ENCODE data around the gene CRAT.

Gene CRAT

GRCh38 chr9:129149442-129149841 lies 38.8 kb upstream of the CRAT start:
- TF ChIP-seq CTCF (IDR thresholded peaks at IDR 0.05; ENCODE audit: insufficient read depth, low read depth, low read length, missing control alignments): no peak
- peak; percentile 36 for DNase-seq (ENCODE audit: low read depth)
- H3K4me3 ChIP-seq (ENCODE audit: low read depth, low read length): no peak overlapping the region

- no peak overlapping the region for H3K4me3 ChIP-seq (ENCODE audit: low read depth, low read length)
- no peak for TF ChIP-seq CTCF (IDR thresholded peaks at IDR 0.05; ENCODE audit: insufficient read depth, low read depth, low read length, missing control alignments)
- peak; percentile 37 for DNase-seq (ENCODE audit: low read depth)
Measured at GRCh38 chr9:129148463-129149204, 38.0 kb upstream of the CRAT start.

GRCh38 chr9:129146441-129146941 lies 35.9 kb upstream of the CRAT start:
- H3K4me3 ChIP-seq (ENCODE audit: low read depth, low read length): no peak overlapping the region
- DNase-seq (ENCODE audit: low read depth): no peak
- TF ChIP-seq CTCF (IDR thresholded peaks at IDR 0.05; ENCODE audit: insufficient read depth, low read depth, low read length, missing control alignments): no peak

GRCh38 chr9:129145841-129146292 lies 35.3 kb upstream of the CRAT start:
- DNase-seq (ENCODE audit: low read depth): no peak
- TF ChIP-seq CTCF (IDR thresholded peaks at IDR 0.05; ENCODE audit: insufficient read depth, low read depth, low read length, missing control alignments): no peak

GRCh38 chr9:129145316-129145715 lies 34.7 kb upstream of the CRAT start:
- DNase-seq (ENCODE audit: low read depth): no peak
- H3K4me3 ChIP-seq (ENCODE audit: low read depth, low read length): no peak overlapping the region
- TF ChIP-seq CTCF (IDR thresholded peaks at IDR 0.05; ENCODE audit: insufficient read depth, low read depth, low read length, missing control alignments): no peak

More at GRCh38 chr9:129145841-129146292, 35.3 kb upstream of the CRAT start:
- H3K4me3 ChIP-seq (ENCODE audit: low read depth, low read length): no peak overlapping the region

GRCh38 chr9:129143031-129143927 lies 32.7 kb upstream of the CRAT start:
- no peak overlapping the region for H3K4me3 ChIP-seq (ENCODE audit: low read depth, low read length)
- TF ChIP-seq CTCF (IDR thresholded peaks at IDR 0.05; ENCODE audit: insufficient read depth, low read depth, low read length, missing control alignments): peak; percentile 99
- peak; percentile 79 for DNase-seq (ENCODE audit: low read depth)

All from GM12865 (cell line).